WTC11 (cell line): Measurements from ENCODE around the gene SLC12A4.

Source experiments
- CTCF ChIP-seq: fragments of 200-600 bp; IDR thresholded peaks from 2 replicates; pipeline ENCODE4 v1.8.0; 2022; ENCODE audit warnings: antibody characterized with exemption
- ETV6 ChIP-seq: sonication (generic); formaldehyde crosslinking; IDR thresholded peaks from 2 replicates; pipeline ENCODE4 v1.8.1; 2022; ENCODE audit warnings: mild to moderate bottlenecking, missing genetic modification reagents
- IRF1 ChIP-seq: sonication (generic); formaldehyde crosslinking; IDR thresholded peaks from 2 replicates; pipeline ENCODE4 v1.8.0; 2023; ENCODE audit warnings: missing genetic modification reagents
- PREB ChIP-seq: sonication (generic); formaldehyde crosslinking; IDR thresholded peaks from 2 replicates; pipeline ENCODE4 v1.8.1; 2022; ENCODE audit warnings: mild to moderate bottlenecking, missing genetic modification reagents, moderate library complexity, borderline replicate concordance
- SMAD3 ChIP-seq: sonication (generic); formaldehyde crosslinking; IDR thresholded peaks from 2 replicates; pipeline ENCODE4 v1.8.0; 2022; ENCODE audit warnings: missing genetic modification reagents, mild to moderate bottlenecking, borderline replicate concordance
- SP1 ChIP-seq: sonication (generic); formaldehyde crosslinking; conservative IDR thresholded peaks from 2 replicates; pipeline ENCODE4 v1.8.1; 2022; ENCODE audit warnings: missing genetic modification reagents
- STAT6 ChIP-seq: sonication (generic); formaldehyde crosslinking; conservative IDR thresholded peaks from 2 replicates; pipeline ENCODE4 v1.8.1; 2023; ENCODE audit warnings: mild to moderate bottlenecking, low read depth, missing genetic modification reagents, moderate library complexity
- USF2 ChIP-seq: sonication (generic); formaldehyde crosslinking; IDR thresholded peaks from 2 replicates; pipeline ENCODE4 v1.8.1; 2023; ENCODE audit warnings: mild to moderate bottlenecking, missing genetic modification reagents, moderate library complexity
- TF ChIP-seq, protein P1 (sequence below): sonication (generic); formaldehyde crosslinking; IDR thresholded peaks from 2 replicates; pipeline ENCODE4 v1.8.1; 2022; ENCODE audit warnings: missing genetic modification reagents, borderline replicate concordance
- TF ChIP-seq, protein P2 (sequence below): sonication (generic); formaldehyde crosslinking; IDR thresholded peaks from 2 replicates; pipeline ENCODE4 v1.8.0; 2022; ENCODE audit warnings: mild to moderate bottlenecking, missing genetic modification reagents

DNA sequence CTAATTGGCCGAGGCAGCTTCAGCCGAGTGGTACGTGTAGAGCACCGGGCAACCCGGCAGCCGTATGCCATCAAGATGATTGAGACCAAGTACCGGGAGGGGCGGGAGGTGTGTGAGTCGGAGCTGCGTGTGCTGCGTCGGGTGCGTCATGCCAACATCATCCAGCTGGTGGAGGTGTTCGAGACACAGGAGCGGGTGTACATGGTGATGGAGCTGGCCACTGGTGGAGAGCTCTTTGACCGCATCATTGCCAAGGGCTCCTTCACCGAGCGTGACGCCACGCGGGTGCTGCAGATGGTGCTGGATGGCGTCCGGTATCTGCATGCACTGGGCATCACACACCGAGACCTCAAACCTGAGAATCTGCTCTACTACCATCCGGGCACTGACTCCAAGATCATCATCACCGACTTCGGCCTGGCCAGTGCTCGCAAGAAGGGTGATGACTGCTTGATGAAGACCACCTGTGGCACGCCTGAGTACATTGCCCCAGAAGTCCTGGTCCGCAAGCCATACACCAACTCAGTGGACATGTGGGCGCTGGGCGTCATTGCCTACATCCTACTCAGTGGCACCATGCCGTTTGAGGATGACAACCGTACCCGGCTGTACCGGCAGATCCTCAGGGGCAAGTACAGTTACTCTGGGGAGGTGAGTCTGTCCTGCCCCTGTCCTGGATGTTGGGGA is 59.2 kb downstream of the SLC12A4 start:
- no peak for TF ChIP-seq CTCF
- TF ChIP-seq, protein P1, sequence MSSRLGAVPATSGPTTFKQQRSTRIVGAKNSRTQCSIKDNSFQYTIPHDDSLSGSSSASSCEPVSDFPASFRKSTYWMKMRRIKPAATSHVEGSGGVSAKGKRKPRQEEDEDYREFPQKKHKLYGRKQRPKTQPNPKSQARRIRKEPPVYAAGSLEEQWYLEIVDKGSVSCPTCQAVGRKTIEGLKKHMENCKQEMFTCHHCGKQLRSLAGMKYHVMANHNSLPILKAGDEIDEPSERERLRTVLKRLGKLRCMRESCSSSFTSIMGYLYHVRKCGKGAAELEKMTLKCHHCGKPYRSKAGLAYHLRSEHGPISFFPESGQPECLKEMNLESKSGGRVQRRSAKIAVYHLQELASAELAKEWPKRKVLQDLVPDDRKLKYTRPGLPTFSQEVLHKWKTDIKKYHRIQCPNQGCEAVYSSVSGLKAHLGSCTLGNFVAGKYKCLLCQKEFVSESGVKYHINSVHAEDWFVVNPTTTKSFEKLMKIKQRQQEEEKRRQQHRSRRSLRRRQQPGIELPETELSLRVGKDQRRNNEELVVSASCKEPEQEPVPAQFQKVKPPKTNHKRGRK (CRISPR knock-in tag), result no peak
- no peak for TF ChIP-seq ETV6
- TF ChIP-seq USF2 (CRISPR knock-in tag), result no peak
- TF ChIP-seq, protein P2, sequence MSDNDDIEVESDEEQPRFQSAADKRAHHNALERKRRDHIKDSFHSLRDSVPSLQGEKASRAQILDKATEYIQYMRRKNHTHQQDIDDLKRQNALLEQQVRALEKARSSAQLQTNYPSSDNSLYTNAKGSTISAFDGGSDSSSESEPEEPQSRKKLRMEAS (CRISPR knock-in tag), result no peak
- no peak for TF ChIP-seq SP1
- TF ChIP-seq STAT6 (CRISPR knock-in tag), result no peak
- TF ChIP-seq SMAD3 (CRISPR knock-in tag), result no peak
- TF ChIP-seq IRF1 (CRISPR knock-in tag), result no peak
- no peak for TF ChIP-seq PREB (CRISPR knock-in tag)
